Activated CD4-positive, alpha-beta T cell treated with anti-CD3 and anti-CD28 coated beads, Interleukin-2, amount 50 U/mL, for 16 hours (primary cell): ENCODE measurements around the gene LOX.
"Not testable (repeated sequence)": the region's sequence is repeated elsewhere in the genome, so short reads cannot be mapped to it uniquely, and the experiment has no call there.

Experiments
- DNase-seq: peaks from one replicate; pipeline ENCODE4 v3.0.0-alpha.2; 2020

Gene LOX

DNA sequence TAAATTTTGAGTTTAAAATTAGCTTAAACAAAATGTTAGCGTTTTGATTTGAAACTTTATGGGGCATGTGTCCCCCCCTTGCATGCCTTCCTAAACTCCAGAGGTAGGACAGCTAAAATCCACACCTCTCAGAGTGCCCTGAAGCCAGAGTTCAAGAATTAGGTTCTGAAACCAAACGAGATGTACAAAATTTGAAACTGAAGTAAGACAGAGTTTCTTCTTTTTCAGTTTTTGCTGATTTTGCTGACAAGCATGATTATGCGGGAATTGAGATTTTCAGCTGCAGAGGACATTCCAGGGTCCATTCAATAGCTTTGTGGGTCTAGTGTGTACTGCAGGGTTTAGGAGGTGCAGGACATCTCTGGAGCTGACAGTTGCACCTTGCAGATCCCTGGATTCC is 17.1 kb upstream of the LOX start:
- no peak for DNase-seq

DNA sequence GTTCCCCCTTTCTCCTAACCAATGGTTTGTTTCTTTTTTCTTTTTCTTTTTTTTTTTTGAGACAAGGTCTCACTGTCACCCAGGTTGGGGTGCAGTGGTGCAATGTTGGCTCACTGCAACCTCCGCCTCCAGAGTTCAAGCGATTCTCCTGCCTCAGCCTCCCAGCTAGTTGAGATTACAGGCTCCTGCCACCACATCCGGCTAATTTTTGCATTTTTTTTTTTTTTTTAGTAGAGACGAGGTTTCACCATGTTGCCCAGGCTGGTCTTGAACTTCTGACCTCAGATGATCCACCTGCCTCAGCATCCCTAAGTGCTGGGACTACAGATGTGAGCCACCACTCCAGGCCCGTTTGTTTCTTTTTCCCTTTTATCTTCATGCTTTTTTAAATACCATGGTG is 16.2 kb upstream of the LOX start:
- not testable (repeated sequence) for DNase-seq

DNA sequence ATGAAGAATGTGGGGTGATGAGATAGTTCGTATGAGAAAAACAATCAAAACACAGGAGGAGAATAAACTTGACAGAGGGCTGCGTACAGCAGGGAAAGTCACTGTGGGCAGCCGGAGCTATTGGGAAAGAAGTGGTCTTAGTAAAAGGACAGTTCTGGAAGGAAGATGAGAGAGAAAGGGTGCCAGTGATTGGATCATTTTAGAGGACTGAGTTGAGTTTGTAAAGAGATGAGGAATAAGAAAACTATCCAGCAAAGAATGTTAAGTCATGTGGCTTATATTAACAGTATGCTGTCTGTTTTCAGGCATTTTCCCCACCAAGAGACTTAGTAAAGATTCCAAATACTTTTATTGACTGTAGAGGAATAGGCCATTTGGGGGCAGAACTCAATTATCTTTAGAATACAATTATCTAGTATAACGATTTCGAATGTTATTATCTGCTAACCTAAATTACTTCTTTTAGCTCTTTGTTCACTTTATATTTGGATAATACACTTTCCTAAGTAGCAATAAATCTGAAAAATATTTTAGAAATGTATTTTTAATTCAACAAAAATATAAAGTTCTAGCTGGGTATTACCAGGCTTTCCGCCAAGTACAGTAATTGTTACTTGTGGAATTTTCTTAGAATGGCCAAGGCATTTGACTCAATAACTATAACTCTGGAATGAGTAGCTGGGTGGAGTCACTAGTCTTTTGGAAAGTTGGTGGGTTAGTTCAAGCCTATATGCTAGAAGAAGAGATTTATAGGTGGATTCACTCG is 15.5 kb upstream of the LOX start:
- no peak for DNase-seq

DNA sequence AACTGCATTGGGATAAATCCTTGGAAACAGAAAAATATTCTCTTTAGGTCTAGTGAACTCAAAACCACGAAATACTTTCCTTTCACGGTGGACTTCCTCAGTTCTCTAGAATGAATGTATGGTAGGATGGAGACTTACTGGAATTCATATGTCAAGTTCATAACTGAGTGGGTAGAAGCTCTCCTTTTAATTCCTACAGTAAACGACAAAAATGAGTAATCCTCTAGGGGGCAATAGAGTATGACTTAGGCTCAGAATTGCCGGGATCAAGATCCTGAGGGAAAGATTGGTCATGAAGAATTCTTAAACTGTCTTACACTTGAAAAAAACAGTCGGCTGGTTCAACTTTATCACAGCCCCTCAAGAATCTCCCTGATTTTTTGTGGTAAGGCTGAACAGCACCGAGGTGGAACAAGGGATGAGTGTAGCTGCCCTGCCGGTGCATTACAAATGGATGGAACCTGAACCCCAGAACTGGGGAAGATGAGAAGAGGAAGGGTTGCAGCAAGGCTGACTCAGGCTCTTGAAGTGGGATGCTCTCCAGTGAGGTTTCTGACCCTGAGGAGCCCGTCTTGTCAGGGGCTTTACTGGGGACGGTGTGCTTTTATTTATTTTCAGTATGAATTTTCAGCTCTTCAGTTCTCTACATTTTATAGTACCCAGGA is 14.0 kb upstream of the LOX start:
- no peak for DNase-seq

DNA sequence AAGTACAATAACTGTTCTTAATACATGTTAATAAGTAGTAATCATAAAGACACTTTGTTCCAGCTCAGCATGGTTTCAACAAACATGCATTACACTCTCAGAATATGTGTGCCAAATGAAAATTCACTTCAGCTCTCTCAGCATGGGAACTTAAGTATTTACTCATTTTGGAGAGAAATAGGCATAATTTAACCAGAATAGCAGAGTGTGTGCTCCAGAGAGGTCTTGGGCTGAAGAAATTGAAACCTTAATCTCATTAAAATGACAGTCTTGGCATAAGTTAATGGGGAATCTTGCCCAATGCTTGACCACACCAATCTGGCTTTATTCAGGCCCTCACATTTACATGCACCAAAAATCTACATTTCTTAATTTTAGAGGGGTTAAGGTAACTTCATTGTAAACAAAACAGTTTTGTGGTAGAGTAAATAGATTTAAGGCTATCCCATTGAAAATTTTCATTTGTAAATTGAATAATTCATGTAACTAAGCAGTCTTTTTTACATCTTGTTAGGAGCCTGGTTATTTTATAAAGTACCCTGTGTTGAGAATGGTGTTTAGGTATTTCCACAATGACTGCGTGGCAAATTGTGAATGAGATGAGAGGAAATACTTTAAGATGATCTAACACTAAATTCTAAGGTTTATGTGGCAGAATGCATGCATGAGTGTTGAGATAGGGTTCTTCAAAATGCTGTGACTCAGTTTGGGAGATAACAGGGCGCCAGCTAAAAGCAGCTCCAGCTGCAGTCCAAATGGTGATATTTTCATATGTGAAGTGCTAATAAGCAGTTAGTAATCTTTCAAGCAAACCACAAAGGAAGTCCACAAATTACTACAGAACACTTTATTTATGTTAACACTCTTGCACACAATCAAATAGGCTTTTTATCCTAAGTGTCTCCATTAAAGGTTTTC is 11.3 kb upstream of the LOX start:
- peak; percentile 12 for DNase-seq

DNA sequence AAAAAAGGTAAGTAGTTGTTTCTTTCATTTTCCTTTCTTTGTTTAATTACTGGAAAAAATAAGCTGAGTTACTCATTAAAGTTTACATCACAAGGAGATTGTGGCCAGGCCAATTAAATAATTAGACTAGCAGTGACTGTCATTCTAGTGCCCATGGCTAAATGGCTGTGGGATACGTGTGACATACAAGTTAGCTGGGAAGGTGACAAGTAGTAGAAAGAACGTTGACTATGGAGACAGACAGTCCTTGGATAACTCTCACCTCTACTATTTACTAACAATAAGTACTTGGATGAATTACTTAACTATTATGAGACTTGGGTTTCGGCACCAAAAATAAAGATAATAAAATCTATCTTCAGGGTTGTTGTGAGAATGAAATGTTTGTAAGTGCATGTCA is 7.0 kb upstream of the LOX start:
- DNase-seq, result no peak

DNA sequence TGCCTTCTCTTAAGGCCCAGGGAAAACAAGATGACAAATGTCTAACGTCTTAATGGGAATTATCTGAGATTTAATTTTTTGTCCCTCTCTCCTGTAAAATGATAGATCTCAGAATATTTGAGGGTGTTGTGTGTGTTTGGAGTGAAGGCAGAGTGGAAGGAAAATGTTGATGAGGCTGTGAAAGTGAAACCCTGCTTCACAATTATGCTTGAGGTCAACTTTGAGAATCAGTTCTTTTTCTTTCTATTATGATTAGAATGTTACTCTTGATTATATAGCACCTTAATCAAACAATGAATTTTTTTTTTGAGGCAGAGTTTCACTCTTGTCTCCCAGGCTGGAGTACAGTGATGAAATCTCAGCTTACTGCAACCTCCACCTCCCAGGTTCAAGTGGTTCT is 5.5 kb upstream of the LOX start:
- DNase-seq, result no peak

DNA sequence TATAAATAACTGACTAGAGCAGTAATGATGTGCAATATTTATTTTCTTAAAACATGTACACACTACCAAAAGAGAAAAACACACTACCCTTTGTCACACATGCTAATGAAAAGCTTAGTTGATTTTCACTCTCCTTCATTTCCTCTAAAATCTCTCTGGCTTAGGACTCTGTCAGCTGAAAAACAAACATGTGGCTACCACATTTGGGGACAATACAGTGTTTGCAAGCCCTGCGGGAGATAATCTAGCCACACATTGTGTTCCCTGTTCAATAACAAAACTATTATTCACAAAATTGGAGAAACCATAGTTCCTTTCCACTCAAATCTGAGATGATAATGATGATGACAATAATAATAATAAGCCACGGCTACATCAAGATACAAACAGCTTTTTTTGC is 3.5 kb upstream of the LOX start:
- no peak for DNase-seq

DNA sequence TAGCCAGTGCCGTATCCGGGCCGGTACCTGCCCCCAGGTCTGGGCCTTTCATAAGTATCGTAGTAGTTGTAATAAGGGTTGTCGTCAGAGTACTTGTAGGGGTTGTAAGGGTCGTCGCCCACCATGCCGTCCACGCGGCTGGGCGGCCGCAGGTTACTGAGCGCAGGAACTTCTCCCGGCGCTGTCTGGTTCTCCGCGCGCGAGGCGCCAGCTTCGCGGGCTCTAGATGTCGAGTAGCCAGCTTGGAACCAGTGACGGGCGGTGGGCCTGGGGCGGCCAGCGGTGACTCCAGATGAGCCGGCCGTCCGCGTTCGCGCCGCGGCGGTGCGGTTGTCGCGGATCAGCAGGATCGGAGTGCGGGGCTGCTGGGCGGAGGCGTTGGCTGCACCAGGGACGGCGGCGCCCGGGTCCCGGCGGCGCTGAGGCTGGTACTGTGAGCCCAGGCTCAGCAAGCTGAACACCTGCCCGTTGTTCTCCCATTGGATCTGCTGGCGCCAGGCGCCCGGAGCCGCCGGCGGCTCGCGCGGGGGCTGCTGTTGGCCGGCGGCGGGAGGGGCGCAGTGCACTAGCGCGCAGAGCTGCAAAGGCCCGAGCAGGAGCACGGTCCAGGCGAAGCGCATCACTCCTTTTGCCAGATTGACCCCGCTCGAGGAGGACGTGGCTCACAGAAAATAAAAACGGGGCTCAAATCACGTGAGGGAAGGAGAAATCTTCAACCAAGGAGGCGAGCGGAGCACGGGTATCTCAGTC is 518 bp downstream of the LOX start:
- no peak for DNase-seq

DNA sequence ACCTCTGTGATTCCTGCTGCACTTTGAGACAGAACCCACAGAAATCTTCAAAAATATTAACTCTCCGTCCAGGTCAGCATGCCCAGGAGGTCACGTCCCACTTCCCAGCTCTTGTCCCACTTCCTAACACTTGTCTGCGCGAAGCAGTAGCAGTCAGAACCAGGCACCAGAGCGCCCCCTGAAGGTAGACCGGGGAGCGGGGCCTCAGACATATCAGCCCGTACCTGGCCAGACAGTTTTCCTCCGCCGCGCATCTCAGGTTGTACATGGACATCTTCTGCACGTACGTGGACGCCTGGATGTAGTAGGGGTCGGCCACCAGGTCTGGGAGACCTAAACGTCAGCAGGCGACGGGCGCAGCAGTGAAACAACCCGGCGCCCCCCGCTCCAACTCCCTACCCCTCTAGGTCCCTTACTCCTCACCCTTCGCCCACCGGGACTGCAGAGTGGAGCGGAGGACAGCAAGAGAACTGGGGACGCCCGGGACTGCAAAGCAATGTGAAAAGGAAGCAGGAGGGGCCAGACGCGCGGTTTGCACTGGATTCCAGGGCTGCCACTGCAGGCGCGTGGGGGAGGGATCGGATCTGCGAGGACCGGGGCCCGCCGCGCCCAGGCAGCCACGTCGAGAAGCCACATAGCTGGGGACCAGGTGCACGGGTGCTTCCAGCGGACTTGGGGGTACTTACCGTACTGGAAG is 1.2 kb downstream of the LOX start:
- peak; percentile 52 for DNase-seq

DNA sequence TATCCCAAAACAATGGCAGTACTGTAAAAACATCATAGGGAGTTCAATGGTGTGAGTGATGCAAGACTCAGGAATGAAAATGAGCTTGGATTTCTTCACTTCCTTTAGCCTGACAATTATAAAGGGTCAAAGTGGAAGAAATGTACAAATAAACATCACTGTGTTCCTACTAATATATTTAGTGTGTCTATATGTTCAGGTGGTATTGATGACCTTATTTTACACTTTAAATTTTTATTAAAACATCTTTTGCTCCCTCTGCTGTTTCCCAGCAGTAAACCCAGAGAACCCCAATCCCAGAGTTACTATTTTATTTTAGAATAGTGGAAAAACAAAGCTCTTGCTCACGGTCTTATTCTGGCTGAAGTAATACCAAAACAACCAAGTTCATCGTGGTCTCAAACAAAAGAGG is 2.0 kb downstream of the LOX start:
- no peak for DNase-seq

DNA sequence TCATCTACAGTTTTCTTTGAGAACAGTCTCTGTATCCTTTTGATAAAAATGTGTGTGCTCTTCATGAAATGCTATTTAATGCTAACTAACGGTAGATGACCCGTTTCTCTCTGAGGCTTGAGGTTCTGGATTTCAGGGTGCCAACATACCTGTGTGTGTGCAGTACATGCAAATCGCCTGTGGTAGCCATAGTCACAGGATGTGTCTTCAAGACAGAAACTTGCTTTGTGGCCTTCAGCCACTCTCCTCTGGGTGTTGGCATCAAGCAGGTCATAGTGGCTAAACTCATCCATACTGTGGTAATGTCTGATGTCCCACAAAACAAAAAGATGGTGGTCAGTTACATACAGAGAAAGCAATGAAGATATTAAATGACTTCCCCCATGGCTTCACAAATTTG is 4.2 kb downstream of the LOX start:
- no peak for DNase-seq

DNA sequence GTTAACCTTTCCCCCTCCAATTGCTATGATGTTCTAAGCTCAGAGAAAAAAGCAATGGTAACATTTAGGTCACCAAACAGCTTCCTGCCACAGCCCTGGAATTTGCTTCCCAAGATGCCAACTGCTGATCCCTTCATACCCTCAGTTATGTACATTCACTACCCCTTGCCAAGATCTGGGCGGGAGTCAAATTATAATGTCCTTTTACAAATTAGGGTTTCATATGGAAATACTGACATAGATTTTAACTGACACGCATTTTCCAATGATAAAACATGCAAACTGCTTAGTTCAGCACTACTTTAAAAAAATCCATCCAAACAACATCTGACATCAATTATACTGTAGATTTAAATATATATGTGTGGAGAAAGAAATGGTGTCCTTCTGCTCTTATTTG is 5.0 kb downstream of the LOX start:
- no peak for DNase-seq

DNA sequence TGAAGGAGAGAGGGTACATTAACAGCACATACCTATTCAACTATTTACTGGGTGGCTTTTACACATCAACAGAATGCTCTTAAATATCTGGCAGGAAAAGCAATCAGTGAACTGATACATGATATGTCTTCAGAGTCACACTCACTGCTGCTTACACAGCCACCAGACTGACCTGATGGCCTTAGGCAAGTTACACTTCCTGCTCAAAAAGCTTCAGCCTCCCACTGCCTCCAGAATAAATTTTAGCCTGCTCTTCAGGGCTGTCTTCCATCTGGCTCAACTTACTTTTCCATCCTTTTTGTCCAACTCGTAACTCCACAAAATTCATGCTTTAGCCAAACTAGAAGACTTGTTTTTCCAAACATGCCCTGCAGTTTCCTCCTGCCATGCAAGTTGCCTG is 10.7 kb downstream of the LOX start:
- no peak for DNase-seq

DNA sequence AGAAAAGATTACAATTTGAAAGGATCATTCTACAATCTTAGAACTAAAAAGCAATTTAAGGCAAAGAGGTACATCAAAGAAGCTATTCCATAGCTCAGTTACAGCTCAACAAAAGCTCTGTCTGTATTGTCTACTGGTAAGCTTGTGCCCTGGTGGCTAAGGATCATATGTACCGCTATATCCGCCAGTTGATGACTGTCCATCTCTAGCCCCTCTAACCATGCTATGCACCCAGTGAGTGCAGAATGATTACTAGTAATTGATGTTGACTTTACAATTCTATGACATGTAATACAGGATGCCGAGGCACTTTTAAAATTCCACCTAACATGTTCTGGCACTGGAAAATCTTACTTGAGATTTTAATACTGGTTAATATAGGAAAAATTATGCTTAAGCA is 13.1 kb downstream of the LOX start:
- no peak for DNase-seq

DNA sequence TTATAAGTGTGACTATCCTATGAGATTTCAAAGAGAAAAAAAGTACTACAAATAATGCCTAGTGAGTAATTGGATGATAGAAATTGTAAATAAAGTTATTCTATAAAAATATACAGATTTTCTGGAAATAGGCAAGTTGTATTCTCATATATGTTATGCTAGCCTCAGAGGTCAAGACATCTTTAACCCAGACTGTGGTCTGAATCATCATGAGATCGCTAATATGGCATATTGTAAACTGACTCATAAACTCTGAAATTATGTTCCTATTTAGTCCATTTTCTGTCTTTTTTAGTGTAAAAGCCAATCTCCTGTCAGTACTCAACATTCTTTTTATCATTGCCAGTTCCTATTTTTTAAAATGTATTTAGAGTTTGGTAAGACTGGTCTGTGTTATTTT is 14.2 kb downstream of the LOX start:
- no peak for DNase-seq

DNA sequence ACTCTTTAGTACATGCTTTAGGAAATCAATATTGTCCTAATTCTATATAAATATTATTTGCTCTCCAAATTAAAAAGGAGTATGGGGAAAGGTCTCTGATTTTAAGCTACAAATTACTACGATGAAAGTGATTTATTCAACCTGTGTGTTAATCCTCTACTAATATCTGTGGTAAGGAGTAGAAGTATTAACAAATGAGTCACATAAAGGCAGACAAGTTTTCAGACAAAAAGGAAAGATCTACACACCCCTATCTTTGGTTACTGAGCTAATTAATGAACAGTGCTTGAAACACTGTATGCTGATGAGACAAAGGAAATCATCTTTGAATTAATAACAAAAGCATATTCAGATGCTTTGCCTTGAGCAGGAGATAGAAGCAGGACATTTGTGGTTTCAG is 15.9 kb downstream of the LOX start:
- DNase-seq, result no peak

DNA sequence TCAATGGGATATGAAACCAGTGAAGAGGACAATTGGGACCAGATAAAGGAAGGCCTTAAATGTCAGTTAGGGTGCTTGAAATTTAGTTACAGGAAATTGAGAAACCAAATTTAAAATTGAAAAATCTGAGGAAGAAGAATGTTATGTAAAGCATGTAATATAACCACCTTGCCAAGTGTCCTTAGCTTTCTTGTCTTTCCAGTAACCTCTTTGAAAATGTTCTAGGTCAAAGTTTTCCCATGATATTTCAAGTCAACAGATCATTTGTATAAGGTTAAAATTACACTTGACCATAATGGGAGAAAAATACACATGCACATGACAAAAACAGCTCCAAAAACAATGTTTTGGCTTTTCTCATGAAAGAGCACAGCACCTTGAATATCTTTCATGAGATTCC is 21.1 kb downstream of the LOX start:
- no peak for DNase-seq

DNA sequence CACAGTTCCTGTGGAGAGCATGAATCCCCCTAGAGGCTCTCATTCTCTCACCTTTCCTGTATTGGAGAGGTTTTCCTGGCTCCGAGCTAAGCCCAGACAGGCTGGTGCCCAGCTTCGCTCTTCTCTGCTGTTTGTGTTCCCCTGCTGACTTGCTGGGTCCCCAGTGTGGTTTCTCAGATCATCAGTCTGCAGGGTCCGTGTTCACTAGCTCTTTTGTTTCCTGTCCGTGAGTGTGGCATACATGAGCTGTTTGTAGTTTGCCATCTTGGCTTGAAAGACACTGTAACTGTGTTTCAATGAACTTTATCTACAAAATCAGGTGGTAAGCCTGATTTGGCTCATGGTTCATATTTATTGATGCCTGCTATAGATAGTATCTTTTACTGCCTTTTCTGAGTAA is 23.8 kb downstream of the LOX start:
- DNase-seq, result no peak

DNA sequence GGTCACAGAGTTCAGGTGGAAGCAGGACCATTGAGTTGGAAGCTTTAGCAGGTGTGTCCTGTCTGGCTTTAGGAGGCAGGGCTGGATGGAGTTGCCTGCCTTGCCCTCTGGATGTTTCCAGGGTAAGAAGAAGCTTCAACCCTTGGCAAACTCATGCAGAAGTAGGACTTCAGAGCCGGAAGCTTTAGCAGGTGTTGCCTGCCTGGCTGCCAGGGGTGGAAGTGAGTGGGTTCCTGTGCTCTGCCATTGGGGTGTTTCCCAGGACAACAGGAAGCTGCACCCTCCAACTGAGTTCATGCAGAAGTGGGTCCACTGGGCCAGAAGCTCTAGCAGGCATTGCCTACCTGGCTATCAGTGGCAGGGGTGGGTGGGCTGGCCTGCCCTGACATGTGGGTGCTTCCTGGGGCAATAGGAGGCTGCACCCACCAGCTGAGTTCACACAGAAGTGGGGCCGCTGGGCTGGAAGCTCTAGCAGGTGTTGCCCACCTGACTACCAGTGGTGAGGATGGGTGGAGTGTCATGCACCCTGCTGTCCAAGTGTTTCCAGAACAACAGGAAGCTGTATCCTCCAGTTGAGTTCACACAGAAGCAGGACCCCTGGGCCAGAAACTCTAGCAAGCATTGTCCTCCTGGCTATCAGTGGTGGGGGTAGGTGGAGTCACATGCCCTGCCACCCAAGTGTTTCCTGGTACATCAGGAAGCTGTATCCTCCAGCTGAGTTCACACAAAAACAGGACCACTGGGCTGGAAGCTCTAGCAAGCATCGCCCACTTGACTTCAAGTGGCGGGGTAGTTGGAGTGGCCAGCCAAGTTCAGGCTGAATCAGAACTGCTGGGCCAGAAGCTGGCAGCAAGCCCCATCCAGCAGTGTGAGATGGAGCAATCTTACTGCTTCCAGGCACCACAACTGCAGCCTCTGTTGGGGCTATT is 24.6 kb downstream of the LOX start:
- DNase-seq, result no peak

DNA sequence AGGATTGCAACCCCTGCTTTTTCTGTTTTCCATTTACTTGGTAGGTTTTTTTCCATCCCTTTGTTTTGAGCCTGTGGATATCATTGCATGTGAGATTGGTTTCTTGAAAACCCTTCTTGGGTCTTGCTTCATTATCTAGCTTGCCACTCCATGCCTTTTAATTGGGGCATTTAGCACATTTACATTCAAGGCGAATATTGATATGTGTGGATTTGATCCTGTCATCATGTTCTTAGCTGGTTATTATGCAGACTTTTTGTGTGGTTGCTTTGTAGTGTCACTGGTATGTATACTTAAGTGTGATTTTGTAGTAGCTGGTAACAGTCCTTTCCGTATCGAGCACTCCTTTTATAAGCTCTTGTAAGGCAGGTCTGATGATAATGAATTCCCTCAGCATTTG is 26.5 kb downstream of the LOX start:
- DNase-seq, result no peak
